ENCODE results near the gene ATAD2B.

Gene ATAD2B

GRCh38 chr2:23836505-23836904, 90.4 kb downstream of the ATAD2B start:
- DNase-seq = no peak

- no peak for DNase-seq
Measured at GRCh38 chr2:23835988-23836387, 90.9 kb downstream of the ATAD2B start.

GRCh38 chr2:23835423-23835822, 91.5 kb downstream of the ATAD2B start:
- DNase-seq = no peak

GRCh38 chr2:23828986-23829385, 97.9 kb downstream of the ATAD2B start:
- no peak for DNase-seq

- no peak for DNase-seq
Measured at GRCh38 chr2:23828256-23828980, 98.5 kb downstream of the ATAD2B start.

- DNase-seq = peak; percentile 20 to 41
Measured at GRCh38 chr2:23827287-23827686, 99.6 kb downstream of the ATAD2B start.

- no peak for DNase-seq
Measured at GRCh38 chr2:23826771-23827170, 100.2 kb downstream of the ATAD2B start.

- peak; percentile 80 to 91 for DNase-seq
Measured at GRCh38 chr2:23826040-23826439, 100.9 kb downstream of the ATAD2B start.

GRCh38 chr2:23824777-23825212, 102.1 kb downstream of the ATAD2B start:
- peak; percentile 42 to 89 for DNase-seq

GRCh38 chr2:23823863-23824262, 103.1 kb downstream of the ATAD2B start:
- no peak for DNase-seq

- no peak for DNase-seq
Measured at GRCh38 chr2:23814963-23815362, 112.0 kb downstream of the ATAD2B start.

- no peak for DNase-seq
Measured at GRCh38 chr2:23813438-23813837, 113.5 kb downstream of the ATAD2B start.

GRCh38 chr2:23809150-23809549, 117.8 kb downstream of the ATAD2B start:
- no peak for DNase-seq

- DNase-seq = no peak
Measured at GRCh38 chr2:23806665-23807249, 120.2 kb downstream of the ATAD2B start.

GRCh38 chr2:23806201-23806600, 120.7 kb downstream of the ATAD2B start:
- no peak for DNase-seq

- DNase-seq = no peak
Measured at GRCh38 chr2:23803965-23804542, 122.9 kb downstream of the ATAD2B start.

- no peak for DNase-seq
Measured at GRCh38 chr2:23803264-23803964, 123.5 kb downstream of the ATAD2B start.

GRCh38 chr2:23801396-23801795, 125.5 kb downstream of the ATAD2B start:
- peak; percentile 79 to 85 for DNase-seq

GRCh38 chr2:23794234-23794633, 132.7 kb downstream of the ATAD2B start:
- DNase-seq = no peak

- peak; percentile 23 to 42 for DNase-seq
Measured at GRCh38 chr2:23793476-23793875, 133.4 kb downstream of the ATAD2B start.

- DNase-seq = no peak
Measured at GRCh38 chr2:23791030-23791429, 135.9 kb downstream of the ATAD2B start.

- DNase-seq = no peak
Measured at GRCh38 chr2:23789012-23789411, 137.9 kb downstream of the ATAD2B start.

GRCh38 chr2:23788100-23788499, 138.8 kb downstream of the ATAD2B start:
- DNase-seq = peak in 1 of 2 donors; percentile 33

GRCh38 chr2:23784971-23785370, 142.0 kb downstream of the ATAD2B start:
- DNase-seq = no peak
